Mucosa of rectum (tissue), 2 donors: ENCODE measurements around the gene SNTA1.
A peak's percentile ranks its signal among the peaks of the same experiment; 100 is the strongest.

Experiments used
- H3K27ac ChIP-seq, 2 donors: one replicate each; pipeline ENCODE4 v1.7.0; 2013; ENCODE audit warnings: inconsistent platforms in 2 of 2, low read depth in 2 of 2, low read length in 2 of 2
- H3K27me3 ChIP-seq, 2 donors: one replicate each; pipeline ENCODE4 v1.7.0; 2013; ENCODE audit warnings: low read length in 2 of 2; ENCODE audit not compliant: control insufficient read depth in 2 of 2, insufficient read depth in 2 of 2
- H3K36me3 ChIP-seq, 2 donors: one replicate each; pipeline ENCODE4 v1.7.0; 2013; ENCODE audit warnings: low read length in 2 of 2; ENCODE audit not compliant: control insufficient read depth in 2 of 2, insufficient read depth in 2 of 2
- H3K4me1 ChIP-seq, 2 donors: one replicate each; pipeline ENCODE4 v1.7.0; 2013; ENCODE audit warnings: low read length in 2 of 2, mild to moderate bottlenecking in 1 of 2; ENCODE audit not compliant: control insufficient read depth in 2 of 2, insufficient read depth in 2 of 2
- H3K4me3 ChIP-seq, 2 donors: one replicate each; pipeline ENCODE4 v1.7.0; 2013; ENCODE audit warnings: low read length in 2 of 2
- H3K9ac ChIP-seq, 2 donors: one replicate each; pipeline ENCODE4 v1.7.0; 2013; ENCODE audit warnings: low read length in 2 of 2, low read depth in 1 of 2, mild to moderate bottlenecking in 1 of 2
- H3K9me3 ChIP-seq, 2 donors: one replicate each; pipeline ENCODE4 v1.7.0; 2013; ENCODE audit warnings: low read length in 2 of 2; ENCODE audit not compliant: control insufficient read depth in 2 of 2
- donor health status: healthy.
- donor health status: Normal muscosa, but diverticular disease.

SNTA1 gene

GRCh38 chr20:33408716-33409654 is 34.6 kb downstream of the SNTA1 start:
- Histone ChIP-seq H3K9me3 (no peaks in the 10 kb centered on the region), H3K27me3 (no peaks in the 10 kb centered on the region), H3K4me3 (no peak overlapping the region), H3K4me1 (no peaks in the 10 kb centered on the region), H3K9ac (no peak overlapping the region), H3K27ac (no peak overlapping the region), H3K36me3 (peaks cover 8 to 12% of the 10 kb centered on the region in 2 donors)

DNA sequence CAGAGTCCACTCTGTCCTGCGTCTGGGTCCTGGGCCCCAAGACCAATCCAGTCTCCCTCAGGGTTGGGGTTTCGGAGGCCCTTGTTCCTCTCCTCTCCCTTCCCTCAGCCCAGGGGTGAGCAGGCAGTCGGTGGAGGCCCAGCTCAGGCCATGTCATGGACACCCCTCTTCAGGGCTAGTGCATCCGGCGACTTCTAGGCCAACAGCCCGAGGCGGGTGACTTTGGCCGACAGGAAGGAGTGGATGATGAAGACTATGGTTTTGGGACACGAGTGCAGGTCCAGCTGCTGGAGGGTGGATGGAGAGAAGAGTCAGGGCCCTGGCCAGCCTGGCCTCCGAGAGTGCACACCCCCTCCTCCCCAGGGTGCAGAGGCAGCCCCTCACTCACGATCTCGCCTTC is 35.2 kb downstream of the SNTA1 start:
- Histone ChIP-seq H3K4me3 (no peak overlapping the region), H3K9me3 (no peaks in the 10 kb centered on the region), H3K27ac (no peak overlapping the region), H3K36me3 (peaks cover 8 to 12% of the 10 kb centered on the region in 2 donors), H3K27me3 (no peaks in the 10 kb centered on the region), H3K9ac (no peak overlapping the region), H3K4me1 (no peaks in the 10 kb centered on the region)

DNA sequence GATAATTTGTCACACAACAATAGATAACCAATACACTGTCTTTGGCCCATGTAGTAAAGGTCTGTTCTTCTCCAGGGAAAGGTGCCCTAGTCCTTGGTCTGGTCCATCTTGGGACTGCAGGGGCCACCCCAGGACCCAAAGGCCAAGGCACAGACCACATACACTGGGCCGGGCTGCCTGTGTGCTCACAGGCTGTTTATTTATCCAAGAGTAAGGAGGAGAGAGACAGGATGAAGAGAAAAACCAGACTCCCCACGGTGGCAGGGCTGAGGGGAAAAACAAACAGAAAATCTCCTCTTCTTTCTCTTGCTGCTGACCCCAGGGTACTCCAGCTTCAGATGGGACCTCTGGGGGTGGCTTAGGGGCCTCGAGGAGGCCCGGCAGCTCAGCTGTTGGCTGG is 35.8 kb downstream of the SNTA1 start:
- Histone ChIP-seq H3K27me3 (no peaks in the 10 kb centered on the region), H3K4me3 (no peak overlapping the region), H3K27ac (no peak overlapping the region), H3K36me3 (peaks cover 8 to 12% of the 10 kb centered on the region in 2 donors), H3K9me3 (no peaks in the 10 kb centered on the region), H3K9ac (no peak overlapping the region), H3K4me1 (no peaks in the 10 kb centered on the region)

DNA sequence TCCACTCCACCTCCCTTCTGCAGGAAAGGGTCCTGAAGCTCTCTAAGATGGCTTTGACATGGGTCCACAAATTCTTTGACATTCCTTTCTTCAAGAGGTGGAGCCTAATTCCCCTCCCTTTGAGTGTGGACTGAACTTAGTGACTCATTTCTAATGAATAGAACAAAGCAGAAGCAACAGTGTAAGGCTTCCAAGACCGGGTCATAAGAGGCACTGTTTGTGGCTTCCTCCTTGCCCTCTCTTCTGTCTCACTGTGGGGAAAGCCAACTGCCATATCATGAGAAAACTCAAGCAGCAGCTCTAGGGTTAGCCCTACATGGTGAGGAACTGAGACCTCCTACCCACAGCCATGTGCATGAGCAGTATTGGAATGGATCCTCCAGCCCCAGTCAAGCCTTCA is 36.3 kb downstream of the SNTA1 start:
- Histone ChIP-seq H3K36me3 (peaks cover 8 to 12% of the 10 kb centered on the region in 2 donors), H3K4me1 (peaks cover under 1 to 2% of the 10 kb centered on the region in 2 donors), H3K9ac (no peak overlapping the region), H3K27ac (no peak overlapping the region), H3K27me3 (no peaks in the 10 kb centered on the region), H3K4me3 (no peak overlapping the region), H3K9me3 (no peaks in the 10 kb centered on the region)

DNA sequence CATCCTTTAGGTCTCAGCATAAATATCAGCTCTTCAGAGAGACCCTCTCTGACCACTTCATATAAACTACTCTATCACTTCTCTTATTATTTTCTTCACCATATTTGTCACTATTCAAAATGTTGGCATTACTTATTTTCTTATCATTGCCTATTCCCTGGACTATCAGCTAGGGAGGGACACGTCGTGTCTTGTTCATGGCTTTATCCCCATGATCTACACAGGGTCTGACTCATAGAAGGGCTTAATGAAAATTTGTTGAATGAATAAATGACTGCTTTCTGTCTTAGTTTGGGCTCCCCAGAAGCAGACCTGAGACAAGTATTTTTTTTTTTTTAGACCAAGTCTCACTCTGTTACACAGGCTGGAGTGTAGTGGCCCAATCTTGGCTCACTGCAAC is 39.3 kb downstream of the SNTA1 start:
- Histone ChIP-seq H3K4me3 (no peak overlapping the region), H3K9me3 (no peaks in the 10 kb centered on the region), H3K27me3 (no peaks in the 10 kb centered on the region), H3K36me3 (peaks cover 4 to 9% of the 10 kb centered on the region in 2 donors), H3K9ac (no peak overlapping the region), H3K4me1 (peaks cover 10 to 14% of the 10 kb centered on the region in 2 donors), H3K27ac (no peak overlapping the region)

GRCh38 chr20:33401921-33402369 is 41.6 kb downstream of the SNTA1 start:
- Histone ChIP-seq H3K27me3 (no peaks in the 10 kb centered on the region), H3K9ac (peak overlapping the region; percentile 73 to 91), H3K27ac (no peak overlapping the region), H3K4me1 (peaks cover 10 to 14% of the 10 kb centered on the region in 2 donors), H3K36me3 (no peaks in the 10 kb centered on the region), H3K9me3 (no peaks in the 10 kb centered on the region), H3K4me3 (peak overlapping the region; percentile 96 to 98)

DNA sequence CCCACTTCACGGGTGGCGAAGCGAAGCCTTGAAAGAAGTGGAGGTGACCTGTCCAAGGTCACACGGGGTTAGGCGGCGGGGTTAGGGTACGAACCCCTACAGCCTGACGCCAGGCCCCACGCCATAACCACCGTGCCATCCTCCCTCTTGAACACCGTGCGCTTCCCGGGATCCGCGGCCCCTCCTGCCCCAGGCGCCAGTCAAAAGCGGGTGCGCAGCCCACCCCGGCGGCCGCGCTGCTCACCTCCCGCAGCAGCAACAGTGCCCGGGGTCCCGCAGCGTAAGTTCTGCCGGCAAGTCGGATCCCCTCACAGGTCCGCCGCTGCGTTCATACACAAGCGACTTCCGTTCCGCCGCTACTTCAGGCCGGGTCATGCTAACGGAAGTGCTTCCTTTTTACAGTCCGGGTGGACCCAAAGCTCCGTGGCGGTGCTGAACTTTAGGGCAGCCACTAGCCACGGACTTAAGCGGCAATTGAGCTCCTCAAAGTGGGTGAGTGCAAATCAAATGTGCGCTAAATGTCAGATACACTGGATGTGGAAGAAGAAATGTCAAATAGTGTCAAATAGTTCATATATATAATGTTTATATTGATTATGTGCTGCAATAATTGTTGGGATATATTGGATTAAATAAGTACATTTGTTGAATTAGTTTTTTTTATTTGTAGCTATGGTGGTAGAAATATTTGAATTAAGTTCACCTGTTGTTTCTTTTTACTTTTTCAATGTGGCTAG is 42.2 kb downstream of the SNTA1 start, which contains the start of gene CDK5RAP1:
CDK5RAP1 (minus strand) TSS at position 336 of the 737 bp plus-strand sequence. CDS start 4,455 bp downstream, outside the sequence.
- Histone ChIP-seq H3K4me3 (peak within 1 kb of the TSS; percentile 96 to 98), H3K27me3 (no peaks in the 10 kb centered on the region), H3K4me1 (peaks cover 10 to 14% of the 10 kb centered on the region in 2 donors), H3K9ac (peak within 1 kb of the TSS; percentile 73 to 91), H3K36me3 (peaks cover 0 to 2% of the 10 kb centered on the region in 2 donors), H3K27ac (peak within 1 kb of the TSS in 1 of 2 donors; percentile 16), H3K9me3 (no peaks in the 10 kb centered on the region)

- no peaks in the 10 kb centered on the region for H3K9me3 ChIP-seq
- H3K36me3 ChIP-seq = peaks cover 0 to 2% of the 10 kb centered on the region in 2 donors
- peak overlapping the region; percentile 96 to 98 for H3K4me3 ChIP-seq
- no peaks in the 10 kb centered on the region for H3K27me3 ChIP-seq
- H3K27ac ChIP-seq = no peak overlapping the region
- peak overlapping the region; percentile 73 to 91 for H3K9ac ChIP-seq
- H3K4me1 ChIP-seq = peaks cover 10 to 14% of the 10 kb centered on the region in 2 donors
Measured at GRCh38 chr20:33400812-33401183, 42.8 kb downstream of the SNTA1 start.

GRCh38 chr20:33399924-33400323 is 43.6 kb downstream of the SNTA1 start:
- H3K4me3 ChIP-seq = peak overlapping the region in 1 of 2 donors; percentile 96
- no peak overlapping the region for H3K9ac ChIP-seq
- no peak overlapping the region for H3K27ac ChIP-seq
- peaks cover under 1 to 3% of the 10 kb centered on the region in 2 donors for H3K36me3 ChIP-seq
- no peaks in the 10 kb centered on the region for H3K27me3 ChIP-seq
- peaks cover 10 to 14% of the 10 kb centered on the region in 2 donors for H3K4me1 ChIP-seq
- no peaks in the 10 kb centered on the region for H3K9me3 ChIP-seq

GRCh38 chr20:33394718-33395117 is 48.8 kb downstream of the SNTA1 start:
- no peak overlapping the region for H3K9ac ChIP-seq

More at GRCh38 chr20:33394718-33395117, 48.8 kb downstream of the SNTA1 start:
- H3K36me3 ChIP-seq = peaks cover 19 to 38% of the 10 kb centered on the region in 2 donors
- no peaks in the 10 kb centered on the region for H3K9me3 ChIP-seq
- no peak overlapping the region for H3K4me3 ChIP-seq
- H3K4me1 ChIP-seq = no peaks in the 10 kb centered on the region
- no peak overlapping the region for H3K27ac ChIP-seq
- no peaks in the 10 kb centered on the region for H3K27me3 ChIP-seq
